K562 (cell line): ENCODE data around the gene NECTIN1. TPM values are rescaled to one million over a fixed set of nuclear protein-coding genes. Genes with fewer than 3 reads are reported as not detected.

Experiments used
- CEBPG ChIP-seq, 3 experiments: fragments of 200-800 bp in 1 of 3; sonication (Bioruptor generic) in 1 of 3; sonication (generic) in 1 of 3; formaldehyde crosslinking in 1 of 3; IDR thresholded peaks in 2 of 3; conservative IDR thresholded peaks in 1 of 3; 2 replicates each; pipeline versions ENCODE4 v1.6.1 to v1.8.0; 2016 to 2022; ENCODE audit warnings: missing compliant biosample characterization in 2 of 3, missing genetic modification characterization in 2 of 3, mild to moderate bottlenecking in 1 of 3, missing genetic modification reagents in 1 of 3
- CHCHD3 ChIP-seq: fragments of 250-450 bp; sonication (Bioruptor Pico); IDR thresholded peaks from 2 replicates; pipeline ENCODE4 v2.1.2; 2022; ENCODE audit warnings: mild to moderate bottlenecking
- CREB3L1 ChIP-seq: fragments of 450-650 bp; IDR thresholded peaks from 2 replicates; pipeline ENCODE4 v1.6.1; 2014; ENCODE audit warnings: low read depth, mild to moderate bottlenecking, moderate library complexity, borderline replicate concordance
- DNMT1 ChIP-seq: fragments of 450-650 bp; IDR thresholded peaks from 2 replicates; pipeline ENCODE4 v1.6.1; 2016; ENCODE audit warnings: antibody characterized with exemption, mild to moderate bottlenecking
- ETV6 ChIP-seq, 3 experiments: fragments of 150-350 bp in 1 of 3; sonication (generic) in 1 of 3; formaldehyde crosslinking in 1 of 3; IDR thresholded peaks; 2 replicates each; pipeline versions ENCODE4 v1.6.1 to v1.8.0; 2014 to 2022; ENCODE audit warnings: borderline replicate concordance in 2 of 3, low read depth in 2 of 3, antibody characterized with exemption in 1 of 3, low read length in 1 of 3, mild to moderate bottlenecking in 1 of 3, missing genetic modification reagents in 1 of 3
- IRF2 ChIP-seq: sonication (generic); formaldehyde crosslinking; IDR thresholded peaks from 2 replicates; pipeline ENCODE4 v1.8.1; 2022; ENCODE audit warnings: mild to moderate bottlenecking, missing genetic modification reagents
- KLF6 ChIP-seq: fragments of 250-450 bp; sonication (Bioruptor Pico); IDR thresholded peaks from 2 replicates; pipeline ENCODE4 v1.4.0; 2020; ENCODE audit warnings: mild to moderate bottlenecking, moderate library complexity, borderline replicate concordance
- MAZ ChIP-seq, 2 experiments: fragments of 450-650 bp in 1 of 2; sonication (generic) in 1 of 2; formaldehyde crosslinking; IDR thresholded peaks in 1 of 2; conservative IDR thresholded peaks in 1 of 2; 2 replicates each; pipeline versions ENCODE4 v1.4.0 to v1.5.0; 2020; ENCODE audit warnings: mild to moderate bottlenecking in 1 of 2, missing genetic modification reagents in 1 of 2
- MIER1 ChIP-seq: fragments of 450-650 bp; IDR thresholded peaks from 2 replicates; pipeline ENCODE4 v1.6.1; 2016; ENCODE audit warnings: antibody characterized with exemption, mild to moderate bottlenecking, low read depth
- RBBP5 ChIP-seq: fragments of 200-600 bp; sonication (generic); IDR thresholded peaks from 2 replicates; pipeline ENCODE4 v1.6.1; 2012; ENCODE audit warnings: borderline replicate concordance, mild to moderate bottlenecking, low read length, control low read depth, inconsistent platforms; ENCODE audit not compliant: insufficient read depth, poor library complexity, severe bottlenecking
- SUPT5H ChIP-seq: fragments of 450-650 bp; IDR thresholded peaks from 2 replicates; pipeline ENCODE4 v1.6.1; 2016
- TCF7 ChIP-seq: sonication (generic); IDR thresholded peaks from 2 replicates; pipeline ENCODE4 v1.6.1; 2016; ENCODE audit warnings: antibody characterized with exemption, borderline replicate concordance
- WHSC1 ChIP-seq: IDR thresholded peaks from one replicate; pipeline ENCODE4 v1.6.1; 2012; ENCODE audit warnings: low read length, control low read depth, inconsistent platforms
- ZBTB34 ChIP-seq: fragments of 250-450 bp; sonication (Bioruptor Pico); IDR thresholded peaks from 2 replicates; pipeline ENCODE4 v1.8.0; 2021; ENCODE audit warnings: mild to moderate bottlenecking, moderate library complexity
- ZNF518B ChIP-seq: fragments of 250-450 bp; sonication (Bioruptor Pico); IDR thresholded peaks from 2 replicates; pipeline ENCODE4 v1.5.0; 2021; ENCODE audit warnings: mild to moderate bottlenecking, moderate library complexity
- ZNF707 ChIP-seq: fragments of 250-450 bp; sonication (Bioruptor Pico); conservative IDR thresholded peaks from 2 replicates; pipeline ENCODE4 v1.8.0; 2022; ENCODE audit warnings: inconsistent platforms, mild to moderate bottlenecking, moderate library complexity
- ZNF740 ChIP-seq, 3 experiments: fragments of 200-800 bp in 1 of 3; sonication (Bioruptor generic) in 1 of 3; sonication (generic) in 1 of 3; formaldehyde crosslinking in 1 of 3; IDR thresholded peaks; 2 replicates each; pipeline versions ENCODE4 v1.6.1 to v1.8.0; 2016 to 2022; ENCODE audit warnings: mild to moderate bottlenecking in 2 of 3, missing compliant biosample characterization in 2 of 3, missing genetic modification characterization in 2 of 3, missing genetic modification reagents in 1 of 3
- polyA plus RNA-seq, 8 experiments: library from polyadenylated mRNA; depleted of rRNA in 4 of 8; stranded (reverse) in 5 of 8; unstranded in 3 of 8; fragments of >200 nt; fragmentation: Nextera tagmentation in 2 of 8; fragmentation: Illumina TruSeq in 1 of 8; extraction: Ambion mirVana in 2 of 8; extraction: Trizol in 1 of 8; gene quantifications; 2 replicates each; pipeline versions ENCODE4 v1.2.1 to v1.2.3, GENCODE V29; 2011 to 2014; ENCODE audit warnings: inconsistent platforms in 1 of 8, missing spikeins in 1 of 8
- total RNA-seq, 7 experiments: library from RNA; depleted of rRNA in 6 of 7; stranded (reverse); fragments of >200 nt in 6 of 7; fragmentation: Illumina TruSeq in 2 of 7; extraction: Trizol in 2 of 7; gene quantifications; 2 replicates each; pipeline versions ENCODE4 v1.2.1 to v1.2.3, GENCODE V29; 2011 to 2021; ENCODE audit warnings: low replicate concordance in 1 of 7
- TF ChIP-seq, protein P1 (sequence below): fragments of 250-450 bp; sonication (Bioruptor Pico); IDR thresholded peaks from 2 replicates; pipeline ENCODE4 v1.6.1; 2021; ENCODE audit warnings: mild to moderate bottlenecking

Gene NECTIN1
- total and polyA plus RNA-seq, 9 of the 15 experiments (the other 6 are each of a cell fraction or from before 2014, with no cell fraction given) = 0.09 to 0.53 (median 0.23) TPM; not detected in 2

DNA sequence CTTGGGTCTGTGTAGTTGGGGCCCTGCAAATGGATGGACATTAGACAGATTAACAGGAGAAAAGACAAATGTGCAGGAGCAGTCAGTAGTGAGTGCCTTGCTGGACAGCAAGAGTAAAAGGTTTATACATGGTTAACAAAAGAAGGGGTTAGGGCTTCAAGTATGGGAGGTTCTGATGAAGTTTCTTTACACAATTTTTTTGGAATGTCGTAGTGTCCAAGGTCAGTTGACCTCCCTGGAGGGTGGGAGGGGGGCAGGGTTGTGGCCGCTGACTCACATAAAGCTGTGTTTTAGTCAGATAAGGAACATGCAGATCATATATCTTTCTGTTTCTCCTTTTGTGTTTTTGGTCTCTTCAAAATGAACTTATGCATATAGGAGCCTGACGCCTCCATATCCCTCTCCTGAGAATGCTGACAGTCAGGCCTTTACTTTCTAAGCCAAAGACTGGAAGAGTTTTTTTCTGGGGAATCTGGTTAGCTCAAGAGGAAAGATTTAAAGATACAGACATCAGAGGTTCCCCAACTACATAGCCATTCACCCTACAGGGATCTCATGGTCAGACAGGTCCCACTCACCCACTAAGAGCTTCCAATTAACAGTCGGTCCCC, 134.3 kb downstream of the NECTIN1 start (continued):
- TF ChIP-seq ZBTB34 (CRISPR knock-in tag) (no peak), SUPT5H (no peak), ZNF740 (CRISPR knock-in tag; IDR thresholded peaks at IDR 0.05) (no peak), ZNF740 (tag; IDR thresholded peaks at IDR 0.05) (no peak), WHSC1 (no peak), KLF6 (0 out of 2 replicates have a peak, but pooled peaks have one; percentile 18), TCF7 (no peak), CREB3L1 (no peak), CHCHD3 (no peak), MAZ (CRISPR knock-in tag; conservative IDR thresholded peaks at IDR 0.05 in 1 of 2, IDR thresholded peaks at IDR 0.05 in 1 of 2) (peak; percentile 68 to 76; a peak in 2 of 4 replicates), MIER1 (no peak), IRF2 (CRISPR knock-in tag) (no peak), ETV6 (IDR thresholded peaks at IDR 0.05; ENCODE audit: borderline replicate concordance in 1 of 2, low read depth in 2 of 2, low read length in 1 of 2) (no peak), ETV6 (CRISPR knock-in tag; IDR thresholded peaks at IDR 0.05; ENCODE audit: borderline replicate concordance) (no peak), CEBPG (CRISPR knock-in tag; IDR thresholded peaks at IDR 0.05) (no peak), CEBPG (tag; conservative IDR thresholded peaks at IDR 0.05 in 1 of 2, IDR thresholded peaks at IDR 0.05 in 1 of 2) (no peak), ZNF518B (CRISPR knock-in tag) (no peak), RBBP5 (peak; percentile 64), ZNF707 (no peak), DNMT1 (no peak)
- TF ChIP-seq, protein P1, sequence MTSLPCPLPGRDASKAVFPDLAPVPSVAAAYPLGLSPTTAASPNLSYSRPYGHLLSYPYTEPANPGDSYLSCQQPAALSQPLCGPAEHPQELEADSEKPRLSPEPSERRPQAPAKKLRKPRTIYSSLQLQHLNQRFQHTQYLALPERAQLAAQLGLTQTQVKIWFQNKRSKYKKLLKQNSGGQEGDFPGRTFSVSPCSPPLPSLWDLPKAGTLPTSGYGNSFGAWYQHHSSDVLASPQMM (CRISPR knock-in tag) = no peak
